Stomach (tissue), 9 donors: ENCODE data around the gene COL9A2. TPM values are rescaled to one million over a fixed set of nuclear protein-coding genes. Genes with fewer than 3 reads are reported as not detected.

Source experiments
- DNase-seq, 2 donors: peaks; one replicate each; pipeline versions ENCODE4 v3.0.0 to v3.0.0-alpha.2; 2013 to 2019
- H3K27ac ChIP-seq, 5 donors: fragments of 200-600 bp in 4 of 5; sonication (generic) in 4 of 5; one replicate each; pipeline ENCODE4 v1.5.1; 2013 to 2019; ENCODE audit warnings: mild to moderate bottlenecking in 1 of 5, moderate library complexity in 1 of 5
- H3K27me3 ChIP-seq, 3 donors: fragments of 200-600 bp; sonication (generic); one replicate each; pipeline ENCODE4 v1.5.1; 2017 to 2019; ENCODE audit warnings: mixed run types in 1 of 3
- H3K36me3 ChIP-seq, 4 donors: fragments of 200-600 bp; sonication (generic); 1 replicate in 3 of 4; 2 replicates in 1 of 4; pipeline ENCODE4 v1.5.1; 2016 to 2019
- H3K4me1 ChIP-seq, 4 donors: fragments of 200-600 bp; sonication (generic); one replicate each; pipeline ENCODE4 v1.5.1; 2016 to 2019
- H3K4me3 ChIP-seq, 4 donors: fragments of 200-600 bp; sonication (generic) in 3 of 4; one replicate each; pipeline ENCODE4 v1.5.1; 2016 to 2019; ENCODE audit warnings: mild to moderate bottlenecking in 1 of 4
- H3K9me3 ChIP-seq, 4 donors: fragments of 200-600 bp; sonication (generic); one replicate each; pipeline ENCODE4 v1.5.1; 2016 to 2019
- CTCF ChIP-seq, 7 experiments: fragments of 450-650 bp in 4 of 7; fragments of 200-600 bp in 3 of 7; sonication (generic) in 3 of 7; IDR thresholded peaks; one replicate each; pipeline ENCODE4 v1.5.1; 2016 to 2019; ENCODE audit warnings: antibody characterized with exemption in 7 of 7, control low read depth in 2 of 7, mild to moderate bottlenecking in 1 of 7
- EP300 ChIP-seq: sonication (generic); formaldehyde crosslinking; IDR thresholded peaks from one replicate; pipeline ENCODE4 v1.6.1; 2017; ENCODE audit warnings: antibody characterized with exemption
- POLR2A ChIP-seq, 4 donors: fragments of 450-650 bp; IDR thresholded peaks; one replicate each; pipeline ENCODE4 v1.6.1; 2016; ENCODE audit warnings: antibody characterized with exemption in 4 of 4, control low read depth in 2 of 4, mild to moderate bottlenecking in 1 of 4, moderate library complexity in 1 of 4
- POLR2AphosphoS5 ChIP-seq, 3 donors: sonication (generic); formaldehyde crosslinking; IDR thresholded peaks; one replicate each; pipeline ENCODE4 v1.6.1; 2016; ENCODE audit warnings: antibody characterized with exemption in 3 of 3
- WGBS, 5 donors: extraction: QIAGEN DNeasy Blood & Tissue Kit in 3 of 5; methylation state at CpG; one replicate each; pipeline versions ENCODE4 v1.1.5 to v1.1.7; 2013 to 2018; 5-methylcytosine and 5-hydroxymethylcytosine counted together
- intact Hi-C: fragments of 100-400 bp; cut with DNase I; formaldehyde crosslinking; loops from one replicate; pipeline ENCODE4 v1.15.1; 2023; ENCODE audit warnings: low total_unique reads
- polyA plus RNA-seq, 3 donors: library from polyadenylated mRNA; stranded (reverse); fragments of 200-250 nt; gene quantifications; one replicate each; pipeline ENCODE4 v1.2.3, GENCODE V29; 2013
- total RNA-seq, 5 donors: library from RNA; depleted of rRNA; stranded (reverse); fragments of >200 nt; gene quantifications; one replicate each; pipeline versions ENCODE4 v1.1.0 to v1.2.3, GENCODE V29; 2014 to 2016
- donor health status: healthy with polysubstance abuse.
- donor health status: Bipolar disorder and iron deficiency.
- donor health status: healthy.

COL9A2 gene
- total and polyA plus RNA-seq, 8 donors, result 5.7 to 79.0 (median 17.7) TPM

GRCh38 chr1:40299366-40300248, 17.5 kb downstream of the COL9A2 start:
- intact Hi-C loops, result no loop called here
- DNase-seq, result no peak
- Histone ChIP-seq H3K9me3 (no peaks in the 10 kb centered on the region), H3K36me3 (peaks cover 0 to 15% (median 10%) of the 10 kb centered on the region in 4 donors), H3K4me1 (no peaks in the 10 kb centered on the region), H3K4me3 (no peak overlapping the region), H3K27me3 (peaks cover 0 to 16% (median 0%) of the 10 kb centered on the region in 3 donors), H3K27ac (no peak overlapping the region)
- TF ChIP-seq EP300, result no peak
- WGBS, 5 donors, result 54 to 67% (median 65%) methylated on average over 7 to 8 of the region's 8 CpGs

- H3K27ac ChIP-seq, result no peak overlapping the region
- DNase-seq, result no peak
- no peaks in the 10 kb centered on the region for H3K27me3 ChIP-seq
- intact Hi-C loops, result no loop called here
- no peaks in the 10 kb centered on the region for H3K9me3 ChIP-seq
- H3K4me1 ChIP-seq, result no peaks in the 10 kb centered on the region
- 79 to 96% (median 88%) methylated on average over 2 of the region's 2 CpGs for WGBS, 5 donors
- H3K4me3 ChIP-seq, result no peak overlapping the region
- TF ChIP-seq EP300, result no peak
- no peak for TF ChIP-seq POLR2AphosphoS5 (IDR thresholded peaks at IDR 0.05)
- TF ChIP-seq POLR2A (IDR thresholded peaks at IDR 0.05), result no peak
- TF ChIP-seq CTCF (IDR thresholded peaks at IDR 0.05), result no peak
- peaks cover 40 to 88% (median 86%) of the 10 kb centered on the region in 4 donors for H3K36me3 ChIP-seq
These were observed 25.8 kb downstream of the COL9A2 start for GRCh38 chr1:40291293-40291692.

- Histone ChIP-seq H3K9me3 (no peaks in the 10 kb centered on the region), H3K36me3 (peaks cover 26 to 91% (median 84%) of the 10 kb centered on the region in 4 donors), H3K27me3 (no peaks in the 10 kb centered on the region), H3K4me3 (no peak overlapping the region), H3K27ac (no peak overlapping the region), H3K4me1 (peaks cover 0 to 6% (median 0%) of the 10 kb centered on the region in 4 donors)
- TF ChIP-seq POLR2A (IDR thresholded peaks at IDR 0.05) (no peak), POLR2AphosphoS5 (IDR thresholded peaks at IDR 0.05) (no peak), EP300 (no peak), CTCF (IDR thresholded peaks at IDR 0.05) (no peak)
- intact Hi-C loops, result no loop called here
- WGBS, 5 donors, result 31 to 62% (median 40%) methylated on average over 2 of the region's 2 CpGs
- DNase-seq, result no peak
These were observed 35.2 kb downstream of the COL9A2 start for GRCh38 chr1:40281853-40282252.

- no peak overlapping the region for H3K4me3 ChIP-seq
- no peak for DNase-seq
- no peak for TF ChIP-seq EP300
- TF ChIP-seq POLR2AphosphoS5 (IDR thresholded peaks at IDR 0.05), result no peak
- no peak for TF ChIP-seq POLR2A (IDR thresholded peaks at IDR 0.05)
- TF ChIP-seq CTCF (IDR thresholded peaks at IDR 0.05), result no peak
- 93 to 98% (median 97%) methylated on average over 3 of the region's 3 CpGs for WGBS, 5 donors
- H3K36me3 ChIP-seq, result peaks cover 8 to 92% (median 87%) of the 10 kb centered on the region in 4 donors
- no peak overlapping the region for H3K27ac ChIP-seq
- H3K9me3 ChIP-seq, result no peaks in the 10 kb centered on the region
- H3K27me3 ChIP-seq, result no peaks in the 10 kb centered on the region
- no peaks in the 10 kb centered on the region for H3K4me1 ChIP-seq
- intact Hi-C loops, result no loop called here
These were observed 41.0 kb downstream of the COL9A2 start for GRCh38 chr1:40276122-40276521.

GRCh38 chr1:40274331-40274730, 42.8 kb downstream of the COL9A2 start:
- Histone ChIP-seq H3K9me3 (no peaks in the 10 kb centered on the region), H3K36me3 (peaks cover 26 to 92% (median 88%) of the 10 kb centered on the region in 4 donors), H3K27me3 (no peaks in the 10 kb centered on the region), H3K4me3 (no peak overlapping the region), H3K4me1 (peaks cover 0 to 9% (median 0%) of the 10 kb centered on the region in 4 donors), H3K27ac (no peak overlapping the region)
- intact Hi-C loops, result no loop called here
- 94 to 100% (median 95%) methylated on average over 2 of the region's 2 CpGs for WGBS, 5 donors
- no peak for TF ChIP-seq CTCF (IDR thresholded peaks at IDR 0.05)
- no peak for TF ChIP-seq EP300
- TF ChIP-seq POLR2A (IDR thresholded peaks at IDR 0.05), result no peak
- TF ChIP-seq POLR2AphosphoS5 (IDR thresholded peaks at IDR 0.05), result no peak
- DNase-seq, result no peak
